Mucosa of descending colon (tissue), 3 donors: ENCODE data around the gene ACACA. TPM values are rescaled to one million over a fixed set of nuclear protein-coding genes. Genes with fewer than 3 reads are reported as not detected.

ENCODE experiments used
- ATAC-seq: fragments of 200-7000 bp; cut with Tn5 transposase; one replicate; pipeline ENCODE4 v1.9.1; 2020; ENCODE audit warnings: mild to moderate bottlenecking, moderate library complexity
- DNase-seq, 3 donors: peaks; one replicate each; pipeline ENCODE4 v3.0.0-alpha.2; 2020
- H3K36me3 ChIP-seq: fragments of 200-600 bp; one replicate; pipeline ENCODE4 v1.8.0; 2021; ENCODE audit warnings: low read depth, mild to moderate bottlenecking
- H3K4me1 ChIP-seq: fragments of 200-600 bp; one replicate; pipeline ENCODE4 v1.8.0; 2021; ENCODE audit warnings: low read depth, mild to moderate bottlenecking
- H3K4me3 ChIP-seq: fragments of 200-600 bp; one replicate; pipeline ENCODE4 v1.8.0; 2021; ENCODE audit warnings: mild to moderate bottlenecking
- H3K9me3 ChIP-seq: fragments of 200-600 bp; one replicate; pipeline ENCODE4 v1.8.0; 2021; ENCODE audit warnings: mild to moderate bottlenecking
- CTCF ChIP-seq: fragments of 200-600 bp; IDR thresholded peaks from one replicate; pipeline ENCODE4 v1.8.0; 2022; ENCODE audit warnings: antibody characterized with exemption, mild to moderate bottlenecking
- intact Hi-C, 2 donors: fragments of 100-400 bp; cut with DNase I in 1 of 2; cut with micrococcal nuclease in 1 of 2; formaldehyde crosslinking; loops; one replicate each; pipeline versions ENCODE4 v1.11.0 to v1.11.1; 2022; cut with DNase I, micrococcal nuclease
- total RNA-seq, 3 donors: library from RNA; stranded (reverse); fragmentation: NEBNext Ultra II Directional in 2 of 3; extraction: Animal tissue kit (Norgen Biotek cat#: 25700) in 2 of 3; gene quantifications; one replicate each; pipeline versions ENCODE4 v1.2.1 to v1.2.4, GENCODE V29; 2021 to 2023
- donor health status: DM: no; HTN: no; CAD: no; lungs with moderate emphysema.
- donor health status: DM: no; HTN: no; CAD: no.
- donor health status: DM: no; HTN: yes; CAD: no.

Gene ACACA
- total RNA-seq, 3 donors from 2014 or later: 58.5 to 64.1 (median 60.3) TPM

DNA sequence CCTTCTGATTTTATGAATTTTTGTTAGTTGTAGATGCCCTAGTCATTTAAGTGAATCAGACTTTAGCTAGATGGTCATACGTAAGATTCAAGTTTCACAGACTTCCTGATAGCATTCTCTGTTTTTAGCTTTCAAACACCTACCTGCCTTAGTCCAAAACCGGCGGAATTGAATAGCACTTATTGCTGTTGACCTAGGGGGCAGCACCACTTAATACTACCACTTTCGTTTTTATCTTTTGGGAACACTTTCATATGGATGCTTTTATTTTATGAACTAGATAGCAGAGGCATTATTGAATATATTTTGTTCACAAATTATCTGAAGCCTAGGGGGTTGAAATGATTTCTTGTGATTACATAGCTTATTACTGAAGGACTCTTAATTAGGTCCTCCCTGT is 31.5 kb upstream of the ACACA start:
- TF ChIP-seq CTCF: no peak
- no peaks in the 10 kb centered on the region for H3K36me3 ChIP-seq
- H3K4me1 ChIP-seq: no peaks in the 10 kb centered on the region
- no peak for ATAC-seq
- H3K9me3 ChIP-seq: no peaks in the 10 kb centered on the region
- no peak for DNase-seq
- H3K4me3 ChIP-seq: no peak overlapping the region
- intact Hi-C loops: no loop called here

DNA sequence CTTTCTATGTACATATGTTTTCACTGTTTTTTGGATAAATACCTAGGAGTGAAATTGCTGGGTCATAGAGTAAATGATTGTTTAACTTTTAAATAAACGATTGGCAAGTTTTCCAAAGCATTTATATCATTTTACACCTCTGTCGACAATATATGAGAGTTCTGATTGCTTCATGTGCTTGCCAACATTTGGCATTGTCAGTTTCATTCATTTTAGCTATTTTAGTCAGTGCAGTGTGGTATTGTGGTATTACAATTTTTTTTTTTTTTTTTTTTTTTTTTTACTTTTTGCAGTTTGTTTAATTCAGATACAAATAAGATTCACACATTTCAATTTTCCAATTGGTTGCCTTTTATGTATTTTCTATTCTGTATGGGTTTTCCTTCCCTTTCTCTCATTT is 26.0 kb upstream of the ACACA start:
- no peaks in the 10 kb centered on the region for H3K9me3 ChIP-seq
- intact Hi-C loops: no loop called here
- H3K36me3 ChIP-seq: no peaks in the 10 kb centered on the region
- no peak for DNase-seq
- ATAC-seq: no peak
- H3K4me1 ChIP-seq: no peaks in the 10 kb centered on the region
- no peak overlapping the region for H3K4me3 ChIP-seq
- no peak for TF ChIP-seq CTCF

DNA sequence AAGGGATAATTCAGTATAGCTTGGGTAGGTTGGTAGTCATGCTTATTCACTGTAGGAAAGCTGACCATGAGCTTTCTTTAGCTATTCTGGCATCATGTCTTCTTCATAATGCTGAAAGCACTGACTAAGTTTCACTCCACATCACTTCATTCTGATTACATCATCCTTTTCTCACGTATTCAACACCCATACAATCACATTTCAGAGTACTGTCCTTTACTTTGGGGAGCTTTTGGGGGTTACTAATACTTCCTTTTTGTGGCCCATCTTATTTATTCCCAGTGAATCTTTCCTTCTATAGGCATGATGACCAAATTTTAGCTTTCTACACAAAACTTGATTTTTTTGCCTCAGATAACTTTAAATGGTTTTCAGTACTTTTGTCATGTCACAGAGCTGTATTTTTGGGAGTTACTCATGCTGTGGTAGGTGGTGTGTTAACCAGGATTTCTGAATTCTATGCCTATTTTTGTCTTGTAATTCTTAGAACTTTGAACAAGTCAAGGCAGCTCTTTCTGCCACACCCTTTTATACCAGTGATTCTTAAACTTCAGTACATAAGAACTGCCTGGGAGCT is 23.5 kb upstream of the ACACA start:
- intact Hi-C loops: no loop called here
- DNase-seq: no peak
- no peak for ATAC-seq
- H3K36me3 ChIP-seq: no peaks in the 10 kb centered on the region
- TF ChIP-seq CTCF: no peak
- H3K4me3 ChIP-seq: no peak overlapping the region
- H3K4me1 ChIP-seq: no peaks in the 10 kb centered on the region
- H3K9me3 ChIP-seq: no peaks in the 10 kb centered on the region

GRCh38 chr17:37429453-37429852 is 22.8 kb upstream of the ACACA start:
- intact Hi-C loops: no loop called here
- Histone ChIP-seq H3K4me3 (no peak overlapping the region), H3K36me3 (no peaks in the 10 kb centered on the region), H3K9me3 (no peaks in the 10 kb centered on the region), H3K4me1 (no peaks in the 10 kb centered on the region)
- TF ChIP-seq CTCF: no peak
- DNase-seq (no peak), ATAC-seq (no peak)

DNA sequence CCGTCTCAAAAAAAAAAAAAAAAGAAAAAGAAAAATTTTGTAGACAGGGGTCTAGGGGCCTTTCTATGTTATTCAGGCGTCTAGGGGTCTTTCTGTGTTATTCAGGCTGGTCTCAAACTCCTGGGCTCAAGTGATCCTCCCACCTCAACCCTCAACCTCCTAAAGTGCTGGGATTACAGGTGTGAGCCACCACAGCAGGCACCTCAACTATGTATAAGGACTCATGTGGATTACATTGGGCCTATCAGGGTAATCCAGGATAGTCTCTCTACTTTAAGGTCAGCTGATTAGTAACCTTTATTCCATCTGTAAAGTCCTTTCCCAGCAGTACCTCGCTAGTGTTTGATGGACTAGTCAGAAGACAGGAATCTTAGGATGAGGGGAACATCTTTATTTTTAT is 22.4 kb upstream of the ACACA start:
- H3K4me1 ChIP-seq: no peaks in the 10 kb centered on the region
- H3K4me3 ChIP-seq: no peak overlapping the region
- intact Hi-C loops: no loop called here
- no peak for ATAC-seq
- no peak for DNase-seq
- no peak for TF ChIP-seq CTCF
- no peaks in the 10 kb centered on the region for H3K9me3 ChIP-seq
- no peaks in the 10 kb centered on the region for H3K36me3 ChIP-seq

GRCh38 chr17:37425268-37425667 is 18.6 kb upstream of the ACACA start:
- no peaks in the 10 kb centered on the region for H3K36me3 ChIP-seq
- DNase-seq (no peak), ATAC-seq (no peak)
- no peak overlapping the region for H3K4me3 ChIP-seq
- TF ChIP-seq CTCF: no peak
- intact Hi-C loops: no loop called here
- H3K4me1 ChIP-seq: no peaks in the 10 kb centered on the region
- no peaks in the 10 kb centered on the region for H3K9me3 ChIP-seq
